ENCODE results near the gene ADAMTS16. TPM values are rescaled to one million over a fixed set of nuclear protein-coding genes. Genes with fewer than 3 reads are reported as not detected.

The ADAMTS16 gene
- total and polyA plus RNA-seq, 12 donors = 0.01 to 0.47 (median 0.12) TPM; not detected in 6

GRCh38 chr5:5315068-5315980 is 175.2 kb downstream of the ADAMTS16 start:
- Histone ChIP-seq H3K27me3 (no peaks in the 10 kb centered on the region), H3K27ac (no peak overlapping the region), H3K36me3 (no peaks in the 10 kb centered on the region), H3K9me3 (no peaks in the 10 kb centered on the region), H3K4me1 (peaks cover 0 to 4% (median 0%) of the 10 kb centered on the region in 9 donors), H3K4me3 (no peak overlapping the region)
- ATAC-seq (no peak), DNase-seq (no peak)
- 78% methylated on average over 12 of the region's 12 CpGs for WGBS, 2 donors
- TF ChIP-seq CTCF (IDR thresholded peaks at IDR 0.05) = no peak
- intact Hi-C loops (cut with DNase I) = no loop called here

GRCh38 chr5:5316334-5316733 is 176.2 kb downstream of the ADAMTS16 start:
- WGBS, 2 donors = 30 to 48% methylated on average over 1 of the region's 1 CpG
- intact Hi-C loops (cut with DNase I) = no loop called here

GRCh38 chr5:5317976-5318375 is 177.8 kb downstream of the ADAMTS16 start:
- H3K9me3 ChIP-seq = no peaks in the 10 kb centered on the region
- intact Hi-C loops (cut with DNase I) = no loop called here
- no peaks in the 10 kb centered on the region for H3K36me3 ChIP-seq
- H3K27ac ChIP-seq = no peak overlapping the region
- H3K27me3 ChIP-seq = no peaks in the 10 kb centered on the region
- 87% methylated on average over 10 of the region's 10 CpGs for whole genome bisulfite sequencing, 2 donors
- TF ChIP-seq CTCF (IDR thresholded peaks at IDR 0.05) = no peak
- ATAC-seq (no peak), DNase-seq (no peak)
- H3K4me1 ChIP-seq = peaks cover 0 to 4% (median 0%) of the 10 kb centered on the region in 9 donors
- no peak overlapping the region for H3K4me3 ChIP-seq

More at GRCh38 chr5:5316334-5316733, 176.2 kb downstream of the ADAMTS16 start:
- Histone ChIP-seq H3K9me3 (no peaks in the 10 kb centered on the region), H3K36me3 (no peaks in the 10 kb centered on the region), H3K4me3 (no peak overlapping the region), H3K27ac (no peak overlapping the region), H3K4me1 (peaks cover 0 to 4% (median 0%) of the 10 kb centered on the region in 9 donors), H3K27me3 (no peaks in the 10 kb centered on the region)
- no peak for DNase-seq
- ATAC-seq = peak in 1 of 8 donors; percentile 78
- TF ChIP-seq CTCF (IDR thresholded peaks at IDR 0.05) = no peak

- ATAC-seq (no peak), DNase-seq (no peak)
- no peak overlapping the region for H3K27ac ChIP-seq
- intact Hi-C loops (cut with DNase I) = no loop called here
- no peaks in the 10 kb centered on the region for H3K36me3 ChIP-seq
- peaks cover 0 to 4% (median 0%) of the 10 kb centered on the region in 9 donors for H3K4me1 ChIP-seq
- no peak overlapping the region for H3K4me3 ChIP-seq
- TF ChIP-seq CTCF (IDR thresholded peaks at IDR 0.05) = no peak
- H3K27me3 ChIP-seq = no peaks in the 10 kb centered on the region
- WGBS, 2 donors = 92 to 94% methylated on average over 18 of the region's 18 CpGs
- H3K9me3 ChIP-seq = no peaks in the 10 kb centered on the region
Observed at GRCh38 chr5:5318426-5319190, 178.5 kb downstream of the ADAMTS16 start.
